Measurements from ENCODE around the gene MT2A.

Gene MT2A

DNA sequence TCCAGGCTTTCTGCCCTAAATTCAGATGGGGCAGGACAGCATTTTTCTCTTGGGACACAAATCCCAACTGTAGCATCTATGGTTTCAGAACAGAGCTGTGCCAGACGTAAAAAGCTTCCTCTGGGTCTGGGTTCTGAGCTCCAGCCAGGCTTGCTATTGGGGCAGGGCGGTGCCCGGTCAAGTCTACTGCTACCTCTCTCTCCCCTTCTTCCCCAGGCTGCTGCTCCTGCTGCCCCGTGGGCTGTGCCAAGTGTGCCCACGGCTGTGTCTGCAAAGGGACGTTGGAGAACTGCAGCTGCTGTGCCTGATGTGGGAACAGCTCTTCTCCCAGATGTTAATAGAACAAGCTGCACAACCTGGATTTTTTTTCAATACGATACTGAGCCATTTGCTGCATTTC lies 25.2 kb downstream of the MT2A start:
- H3K4me1 ChIP-seq (ENCODE audit: control insufficient read depth, low read depth, low read length): no peaks in the 10 kb centered on the region
- no peak overlapping the region for H4K8ac ChIP-seq (ENCODE audit: low read depth, low read length)
- no peak overlapping the region for H3K27ac ChIP-seq (ENCODE audit: low read depth, low read length)
- H3K79me1 ChIP-seq (ENCODE audit: low read length): no peaks in the 10 kb centered on the region
- DNase-seq: no peak
- no peak overlapping the region for H2BK5ac ChIP-seq (ENCODE audit: low read length)
- H3K56ac ChIP-seq (ENCODE audit: low read length): no peak overlapping the region
- no CpG with 5 or more reads among the region's 7 CpGs for WGBS (ENCODE audit: extremely low coverage, insufficient coverage, low lambda C conversion rate)
- H3K4ac ChIP-seq (ENCODE audit: low read depth, low read length): no peak overlapping the region
- H3K79me2 ChIP-seq (ENCODE audit: control insufficient read depth, insufficient read depth, low read length): no peaks in the 10 kb centered on the region
- H3K23ac ChIP-seq (ENCODE audit: low read length): no peak overlapping the region
- no peak overlapping the region for H4K5ac ChIP-seq (ENCODE audit: low read length)
- H3K9ac ChIP-seq (ENCODE audit: low read length): no peak overlapping the region
- H3K36me3 ChIP-seq (ENCODE audit: control insufficient read depth, insufficient read depth, low read length): no peaks in the 10 kb centered on the region
- no peak overlapping the region for H3K18ac ChIP-seq (ENCODE audit: low read length)
- no peak overlapping the region for H3K4me2 ChIP-seq (ENCODE audit: low read length)
- H3K27me3 ChIP-seq (ENCODE audit: insufficient read depth, low read length, poor library complexity): peaks cover 92% of the 10 kb centered on the region
- no peak overlapping the region for H2BK120ac ChIP-seq (ENCODE audit: low read depth, low read length)
- H2BK15ac ChIP-seq (replicated peaks; ENCODE audit: low read depth): no peak overlapping the region
- no peak overlapping the region for H2AK5ac ChIP-seq (ENCODE audit: low read length)
- H3K4me3 ChIP-seq (ENCODE audit: low read length): no peak overlapping the region

- Histone ChIP-seq H3K4me2 (ENCODE audit: low read length) (no peak overlapping the region), H3K23ac (ENCODE audit: low read length) (no peak overlapping the region), H3K79me2 (ENCODE audit: control insufficient read depth, insufficient read depth, low read length) (no peaks in the 10 kb centered on the region), H2BK5ac (ENCODE audit: low read length) (no peak overlapping the region), H3K4ac (ENCODE audit: low read depth, low read length) (no peak overlapping the region), H3K79me1 (ENCODE audit: low read length) (no peaks in the 10 kb centered on the region), H3K9ac (ENCODE audit: low read length) (no peak overlapping the region), H3K27me3 (ENCODE audit: insufficient read depth, low read length, poor library complexity) (peaks cover 92% of the 10 kb centered on the region), H3K18ac (ENCODE audit: low read length) (no peak overlapping the region), H4K5ac (ENCODE audit: low read length) (no peak overlapping the region), H2AK5ac (ENCODE audit: low read length) (no peak overlapping the region), H2BK120ac (ENCODE audit: low read depth, low read length) (no peak overlapping the region), H3K27ac (ENCODE audit: low read depth, low read length) (no peak overlapping the region), H3K56ac (ENCODE audit: low read length) (peak overlapping the region; percentile 7), H3K36me3 (ENCODE audit: control insufficient read depth, insufficient read depth, low read length) (no peaks in the 10 kb centered on the region), H3K4me1 (ENCODE audit: control insufficient read depth, low read depth, low read length) (no peaks in the 10 kb centered on the region), H2BK15ac (replicated peaks; ENCODE audit: low read depth) (no peak overlapping the region), H3K4me3 (ENCODE audit: low read length) (no peak overlapping the region), H4K8ac (ENCODE audit: low read depth, low read length) (no peak overlapping the region)
- DNase-seq: no peak
- no CpG with 5 or more reads among the region's 47 CpGs for WGBS (ENCODE audit: extremely low coverage, insufficient coverage, low lambda C conversion rate)
These were observed 26.5 kb downstream of the MT2A start for GRCh38 chr16:56634715-56635440.

- H3K4me3 ChIP-seq (ENCODE audit: low read length): no peak overlapping the region
- H3K9ac ChIP-seq (ENCODE audit: low read length): no peak overlapping the region
- no peak overlapping the region for H3K23ac ChIP-seq (ENCODE audit: low read length)
- H3K36me3 ChIP-seq (ENCODE audit: control insufficient read depth, insufficient read depth, low read length): no peaks in the 10 kb centered on the region
- no peak overlapping the region for H4K8ac ChIP-seq (ENCODE audit: low read depth, low read length)
- no peak overlapping the region for H3K18ac ChIP-seq (ENCODE audit: low read length)
- H3K4me1 ChIP-seq (ENCODE audit: control insufficient read depth, low read depth, low read length): no peaks in the 10 kb centered on the region
- DNase-seq: no peak
- no peak overlapping the region for H2BK15ac ChIP-seq (replicated peaks; ENCODE audit: low read depth)
- H3K4me2 ChIP-seq (ENCODE audit: low read length): no peak overlapping the region
- H3K27me3 ChIP-seq (ENCODE audit: insufficient read depth, low read length, poor library complexity): peaks cover 92% of the 10 kb centered on the region
- peak overlapping the region; percentile 7 for H3K56ac ChIP-seq (ENCODE audit: low read length)
- no peak overlapping the region for H3K27ac ChIP-seq (ENCODE audit: low read depth, low read length)
- H4K5ac ChIP-seq (ENCODE audit: low read length): no peak overlapping the region
- H3K79me2 ChIP-seq (ENCODE audit: control insufficient read depth, insufficient read depth, low read length): no peaks in the 10 kb centered on the region
- no peak overlapping the region for H2BK5ac ChIP-seq (ENCODE audit: low read length)
- H3K4ac ChIP-seq (ENCODE audit: low read depth, low read length): no peak overlapping the region
- no peak overlapping the region for H2AK5ac ChIP-seq (ENCODE audit: low read length)
- no CpG with 5 or more reads among the region's 40 CpGs for WGBS (ENCODE audit: extremely low coverage, insufficient coverage, low lambda C conversion rate)
- H3K79me1 ChIP-seq (ENCODE audit: low read length): no peaks in the 10 kb centered on the region
- no peak overlapping the region for H2BK120ac ChIP-seq (ENCODE audit: low read depth, low read length)
These were observed 27.1 kb downstream of the MT2A start for GRCh38 chr16:56635441-56635967.

DNA sequence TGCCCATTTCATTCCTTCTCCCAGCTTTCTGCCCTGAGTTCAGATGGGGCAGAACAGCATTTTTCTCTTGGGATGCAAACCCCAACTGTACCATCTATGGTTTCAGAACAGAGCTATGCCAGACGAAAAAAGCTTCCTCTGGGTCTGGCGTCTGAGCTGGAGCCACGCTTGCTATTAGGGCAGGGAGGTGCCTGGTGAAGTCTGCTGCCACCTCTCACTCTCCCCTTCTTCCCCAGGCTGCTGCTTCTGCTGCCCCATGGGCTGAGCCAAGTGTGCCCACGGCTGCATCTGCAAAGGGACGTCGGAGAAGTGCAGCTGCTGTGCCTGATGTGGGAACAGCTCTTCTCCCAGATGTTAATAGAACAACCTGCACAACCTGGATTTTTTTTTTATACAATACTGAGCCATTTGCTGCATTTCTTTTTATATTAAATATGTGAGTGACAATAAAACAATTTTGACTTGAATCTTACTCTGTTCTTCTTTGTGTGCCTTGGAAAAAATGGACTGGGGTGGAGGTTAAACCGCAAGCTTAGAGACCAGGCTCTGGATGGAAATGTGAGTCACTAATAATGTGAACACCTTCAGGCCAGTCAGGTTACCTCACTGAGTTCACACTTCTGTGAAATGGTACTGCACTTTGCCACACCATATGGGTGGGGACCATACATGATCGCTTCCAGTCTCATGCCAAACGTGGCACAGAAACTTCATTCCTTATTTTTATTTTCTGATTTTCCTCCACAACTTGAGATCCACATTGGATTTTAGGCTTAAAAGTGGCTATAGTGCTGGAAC lies 28.4 kb downstream of the MT2A start:
- Histone ChIP-seq H3K23ac (ENCODE audit: low read length) (no peak overlapping the region), H3K27me3 (ENCODE audit: insufficient read depth, low read length, poor library complexity) (peaks cover 90% of the 10 kb centered on the region)
- WGBS (ENCODE audit: extremely low coverage, insufficient coverage, low lambda C conversion rate): no CpG with 5 or more reads among the region's 9 CpGs

GRCh38 chr16:56637814-56638750 lies 29.7 kb downstream of the MT2A start, which contains the start of gene MT1A:
Gene MT1A, plus strand, starts transcription at chr16:56638666. Its CDS starts 73 bp downstream, at chr16:56638739.
- Histone ChIP-seq H3K4me3 (ENCODE audit: low read length) (no peak within 1 kb of the TSS), H3K18ac (ENCODE audit: low read length) (no peak within 1 kb of the TSS), H3K79me2 (ENCODE audit: control insufficient read depth, insufficient read depth, low read length) (no peaks in the 10 kb centered on the region), H3K4ac (ENCODE audit: low read depth, low read length) (no peak within 1 kb of the TSS), H3K79me1 (ENCODE audit: low read length) (no peaks in the 10 kb centered on the region), H3K36me3 (ENCODE audit: control insufficient read depth, insufficient read depth, low read length) (no peaks in the 10 kb centered on the region), H2AK5ac (ENCODE audit: low read length) (no peak within 1 kb of the TSS), H3K4me1 (ENCODE audit: control insufficient read depth, low read depth, low read length) (no peaks in the 10 kb centered on the region), H3K56ac (ENCODE audit: low read length) (peak within 1 kb of the TSS; percentile 64), H3K9ac (ENCODE audit: low read length) (peak within 1 kb of the TSS; percentile 49), H3K23ac (ENCODE audit: low read length) (no peak within 1 kb of the TSS), H4K8ac (ENCODE audit: low read depth, low read length) (no peak within 1 kb of the TSS), H3K4me2 (ENCODE audit: low read length) (peak within 1 kb of the TSS; percentile 44), H2BK15ac (replicated peaks; ENCODE audit: low read depth) (no peak within 1 kb of the TSS), H4K5ac (ENCODE audit: low read length) (no peak within 1 kb of the TSS), H3K27me3 (ENCODE audit: insufficient read depth, low read length, poor library complexity) (peaks cover 90% of the 10 kb centered on the region), H2BK5ac (ENCODE audit: low read length) (no peak within 1 kb of the TSS), H3K27ac (ENCODE audit: low read depth, low read length) (no peak within 1 kb of the TSS), H2BK120ac (ENCODE audit: low read depth, low read length) (no peak within 1 kb of the TSS)
- no CpG with 5 or more reads among the region's 68 CpGs for WGBS (ENCODE audit: extremely low coverage, insufficient coverage, low lambda C conversion rate)
- peak; percentile 45 for DNase-seq

More for the DNA sequence above, 28.4 kb downstream of the MT2A start:
- H2AK5ac ChIP-seq (ENCODE audit: low read length): no peak overlapping the region
- no peak overlapping the region for H3K9ac ChIP-seq (ENCODE audit: low read length)
- no peaks in the 10 kb centered on the region for H3K36me3 ChIP-seq (ENCODE audit: control insufficient read depth, insufficient read depth, low read length)
- H3K4me2 ChIP-seq (ENCODE audit: low read length): no peak overlapping the region
- DNase-seq: no peak
- no peak overlapping the region for H3K56ac ChIP-seq (ENCODE audit: low read length)
- H4K8ac ChIP-seq (ENCODE audit: low read depth, low read length): no peak overlapping the region
- H3K18ac ChIP-seq (ENCODE audit: low read length): no peak overlapping the region
- no peaks in the 10 kb centered on the region for H3K79me2 ChIP-seq (ENCODE audit: control insufficient read depth, insufficient read depth, low read length)
- no peak overlapping the region for H3K4me3 ChIP-seq (ENCODE audit: low read length)
- no peak overlapping the region for H2BK120ac ChIP-seq (ENCODE audit: low read depth, low read length)
- H3K4me1 ChIP-seq (ENCODE audit: control insufficient read depth, low read depth, low read length): no peaks in the 10 kb centered on the region
- H2BK5ac ChIP-seq (ENCODE audit: low read length): no peak overlapping the region
- no peaks in the 10 kb centered on the region for H3K79me1 ChIP-seq (ENCODE audit: low read length)
- H4K5ac ChIP-seq (ENCODE audit: low read length): no peak overlapping the region
- H3K4ac ChIP-seq (ENCODE audit: low read depth, low read length): no peak overlapping the region
- H3K27ac ChIP-seq (ENCODE audit: low read depth, low read length): no peak overlapping the region
- no peak overlapping the region for H2BK15ac ChIP-seq (replicated peaks; ENCODE audit: low read depth)
